HG03103 (cell line): Measurements from ENCODE around the gene UBE2G1.
"Not testable (repeated sequence)": the region's sequence is repeated elsewhere in the genome, so short reads cannot be mapped to it uniquely, and the experiment has no call there.

ENCODE experiments used
- ATAC-seq: cut with Tn5 transposase; IDR thresholded peaks from one replicate; pipeline ENCODE4 v1.9.1; 2021; ENCODE audit warnings: low read depth; ENCODE audit not compliant: unreplicated experiment

Gene UBE2G1

DNA sequence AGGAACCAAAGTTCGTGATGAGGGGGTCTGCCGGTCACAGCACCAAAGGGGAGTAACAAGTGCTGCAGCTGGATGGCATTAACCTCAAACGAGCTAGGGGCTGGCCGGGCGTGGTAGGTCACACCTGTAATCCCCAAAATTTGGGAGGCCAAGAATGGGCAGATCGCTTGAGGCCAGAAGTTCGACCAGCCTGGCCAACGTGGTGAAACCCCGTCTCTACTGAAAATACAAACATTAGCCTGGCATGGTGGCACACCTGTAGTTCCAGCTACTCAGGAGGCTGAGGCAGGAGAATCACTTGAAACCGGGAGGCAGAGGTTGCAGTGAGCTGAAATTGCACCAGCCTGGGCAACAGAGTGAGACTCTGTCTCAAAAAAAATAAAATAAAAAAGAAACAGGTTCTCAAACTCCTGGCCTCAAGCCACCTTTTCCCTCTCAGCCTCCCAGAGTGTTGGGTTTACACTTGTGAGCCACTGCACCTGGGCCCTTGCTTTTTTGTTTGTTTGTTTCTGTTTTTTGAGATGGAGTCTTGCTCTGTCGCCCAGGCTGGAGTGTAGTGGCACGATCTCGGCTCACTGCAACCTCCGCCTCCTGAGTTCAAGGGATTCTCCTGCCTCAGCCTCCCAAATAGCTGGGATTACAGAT, 9.4 kb upstream of the UBE2G1 start:
- not testable (repeated sequence) for ATAC-seq

DNA sequence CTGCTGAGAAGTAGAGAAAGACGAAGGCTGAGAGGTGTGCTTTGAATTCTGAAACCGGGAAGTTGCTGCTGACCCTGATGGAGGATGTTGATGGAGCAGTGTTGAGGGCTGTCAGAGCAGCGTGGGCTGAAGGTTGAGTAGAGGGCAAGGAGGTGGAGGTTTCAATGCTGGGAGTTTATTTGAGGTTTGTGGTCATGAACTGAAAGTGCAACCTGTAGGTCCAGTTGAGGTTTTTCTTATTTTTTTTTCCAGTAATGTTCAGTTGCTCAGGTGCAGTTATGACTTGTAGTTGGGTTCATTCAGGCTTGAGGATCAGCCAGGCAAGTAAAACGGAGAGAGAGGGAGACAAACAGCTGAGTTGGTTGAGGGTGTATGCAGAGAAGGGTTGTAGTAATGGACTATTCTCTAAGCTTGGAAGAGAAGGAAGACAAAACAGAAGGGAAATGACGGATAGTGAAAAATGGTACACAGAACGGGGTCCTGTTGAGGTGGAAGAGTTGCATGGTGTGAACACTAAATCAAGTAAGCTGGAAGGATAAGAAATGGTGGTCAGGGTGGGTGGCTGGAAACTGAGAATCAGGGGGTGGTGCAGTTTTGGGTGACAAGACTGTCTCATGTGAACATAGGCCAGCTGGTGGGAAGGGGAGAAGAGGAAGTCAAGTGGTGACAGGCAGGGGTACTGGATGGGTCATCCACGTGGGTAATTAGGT, 8.7 kb upstream of the UBE2G1 start:
- ATAC-seq, result peak; percentile 64

DNA sequence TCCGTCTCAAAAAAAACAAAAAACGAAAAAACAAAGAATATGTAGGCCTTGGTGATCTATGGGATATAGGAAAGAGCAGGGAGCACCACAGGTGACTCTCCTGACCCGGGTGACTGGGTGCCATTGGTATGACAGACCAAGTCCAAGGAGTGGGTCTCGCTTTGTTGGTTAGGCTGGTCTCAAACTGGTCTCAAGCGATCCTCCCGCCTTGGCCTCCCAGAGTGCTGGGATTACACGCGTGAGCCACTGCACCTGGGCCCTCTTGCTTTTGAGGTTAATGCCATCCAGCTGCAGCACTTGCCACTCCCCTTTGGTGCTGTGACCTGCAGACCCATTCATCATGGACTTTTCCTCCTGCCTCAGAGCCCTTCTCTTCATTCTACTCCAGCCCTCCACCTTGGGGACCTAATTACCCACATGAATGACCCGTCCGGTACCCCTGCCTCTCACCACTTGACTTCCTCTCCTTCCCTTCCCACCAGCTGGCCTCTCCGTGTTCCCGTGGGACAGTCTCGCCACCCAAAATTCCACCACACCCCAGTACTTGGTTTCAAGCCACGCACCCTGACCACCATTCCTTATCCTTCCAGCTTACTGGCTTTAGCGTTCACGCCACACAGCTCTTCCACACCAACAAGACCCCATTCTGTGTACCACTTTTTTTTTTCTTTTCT, 3.2 kb upstream of the UBE2G1 start:
- no peak for ATAC-seq

DNA sequence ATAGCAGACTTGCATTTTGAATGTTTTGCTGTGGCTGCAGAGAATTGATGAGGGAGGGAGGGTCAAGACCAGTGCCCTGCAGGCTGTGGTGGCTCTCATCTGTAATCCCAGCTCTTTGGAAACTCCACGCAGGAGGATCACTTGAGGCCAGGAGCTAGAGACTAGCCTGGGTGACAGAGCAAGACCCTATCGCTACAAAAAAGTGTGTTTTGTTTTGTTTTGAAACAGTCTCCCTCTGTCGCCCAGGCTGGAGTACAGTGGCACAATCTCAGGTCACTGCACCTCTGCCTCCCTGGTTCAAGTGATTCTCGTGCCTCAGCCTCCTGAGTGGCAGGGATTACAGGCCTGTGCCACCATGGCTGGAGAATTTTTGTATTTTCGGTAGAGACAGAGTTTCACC, 1.9 kb upstream of the UBE2G1 start:
- no peak for ATAC-seq

DNA sequence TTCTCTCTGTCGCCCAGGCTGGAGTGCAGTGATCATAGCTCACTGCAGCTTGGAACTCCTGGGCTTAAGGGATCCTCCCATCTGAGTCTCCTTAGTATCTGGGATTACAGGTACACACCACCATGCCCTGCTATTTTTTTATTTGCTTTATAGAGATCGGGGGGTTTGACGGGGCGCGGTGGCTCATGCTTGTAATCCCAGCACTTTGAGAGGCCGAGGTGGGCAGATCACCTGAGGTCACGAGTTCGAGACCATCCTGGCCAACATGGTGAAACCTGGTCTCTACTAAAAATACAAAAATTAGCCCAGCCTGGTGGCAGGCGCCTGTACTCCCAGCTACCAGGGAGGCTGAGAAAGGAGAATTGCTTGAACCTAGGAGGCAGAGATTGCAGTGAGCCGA, 702 bp upstream of the UBE2G1 start:
- not testable (repeated sequence) for ATAC-seq

DNA sequence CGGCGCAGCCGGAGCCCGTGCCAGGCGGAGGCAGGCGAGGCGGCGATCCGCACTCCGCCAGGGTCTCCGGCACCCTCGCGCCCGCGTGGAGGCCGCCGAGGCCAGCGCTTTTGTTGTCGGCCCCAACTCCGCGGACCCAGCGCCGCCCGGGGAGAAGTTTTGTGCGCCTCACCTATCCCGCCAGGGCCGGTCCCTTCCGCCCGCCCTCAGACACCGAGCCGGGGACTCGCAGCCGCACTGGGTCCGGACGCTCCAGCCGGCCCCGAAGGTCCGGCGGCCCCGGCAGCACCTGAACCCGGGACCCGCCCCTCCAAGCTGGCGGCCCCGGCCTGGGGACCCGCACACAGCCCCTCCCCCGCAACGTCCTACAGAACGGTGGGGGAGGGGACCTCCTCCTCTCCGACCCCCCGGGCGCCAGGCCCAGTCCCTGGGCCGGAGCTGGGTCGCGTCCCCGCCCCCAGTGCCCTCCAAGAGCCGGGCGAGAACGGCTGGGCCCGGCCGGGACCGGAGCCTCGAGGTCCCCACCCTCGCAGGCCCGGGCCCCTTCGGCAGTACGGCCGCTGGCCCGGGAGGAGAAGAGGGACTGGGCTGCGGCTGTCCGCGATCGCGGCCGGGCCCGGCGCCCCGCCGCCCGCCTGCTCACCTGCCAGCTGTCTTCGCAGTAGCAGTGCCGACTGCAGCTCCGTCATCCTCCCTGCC, 698 bp downstream of the UBE2G1 start:
- peak; percentile 18 for ATAC-seq

DNA sequence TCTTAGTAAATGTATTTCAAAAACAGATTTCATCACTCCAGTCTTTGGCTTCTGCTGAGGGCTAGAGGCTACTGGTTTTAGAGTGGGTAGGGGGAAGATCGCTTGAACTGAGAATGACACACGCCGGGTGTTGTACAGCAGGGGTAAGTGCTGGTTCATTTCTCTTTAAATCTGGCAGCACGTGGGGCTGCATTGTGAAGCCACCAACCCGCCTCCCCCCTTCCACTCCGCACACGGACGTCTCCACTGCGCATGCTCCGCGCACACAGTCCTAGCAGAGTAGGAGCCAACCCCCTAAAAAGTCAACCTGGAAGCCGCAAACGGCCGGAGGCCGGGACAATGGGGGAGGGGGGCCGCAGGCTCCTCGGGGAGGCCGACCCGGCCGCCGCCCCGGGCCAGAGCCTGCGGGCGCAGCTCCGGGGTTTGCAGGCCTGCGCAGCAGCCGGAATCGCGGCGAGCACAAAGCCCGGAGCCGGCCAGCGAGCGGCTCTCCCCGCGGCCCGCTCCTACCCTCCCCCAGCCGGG, 1.3 kb downstream of the UBE2G1 start:
- ATAC-seq, result peak; percentile 49

DNA sequence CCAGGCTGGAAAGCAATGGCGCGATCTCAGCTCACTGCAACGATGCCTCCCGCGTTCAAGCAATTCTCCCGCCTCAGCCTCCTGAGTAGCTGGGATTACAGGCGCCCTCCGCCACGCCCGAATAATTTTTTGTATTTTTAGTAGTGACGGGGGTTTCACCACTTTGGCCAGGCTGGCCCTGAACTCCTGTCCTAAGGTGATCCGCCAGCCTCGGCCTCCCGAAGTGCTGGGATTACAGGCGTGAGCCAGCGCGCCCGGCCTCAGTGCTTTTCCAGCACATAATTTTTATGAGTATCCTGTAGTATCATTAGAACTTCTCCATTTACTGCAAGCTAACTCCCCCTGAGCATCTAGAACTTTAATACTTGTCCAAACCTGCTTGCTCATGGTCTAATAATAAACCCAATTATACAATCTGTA, 1.8 kb downstream of the UBE2G1 start:
- no peak for ATAC-seq

DNA sequence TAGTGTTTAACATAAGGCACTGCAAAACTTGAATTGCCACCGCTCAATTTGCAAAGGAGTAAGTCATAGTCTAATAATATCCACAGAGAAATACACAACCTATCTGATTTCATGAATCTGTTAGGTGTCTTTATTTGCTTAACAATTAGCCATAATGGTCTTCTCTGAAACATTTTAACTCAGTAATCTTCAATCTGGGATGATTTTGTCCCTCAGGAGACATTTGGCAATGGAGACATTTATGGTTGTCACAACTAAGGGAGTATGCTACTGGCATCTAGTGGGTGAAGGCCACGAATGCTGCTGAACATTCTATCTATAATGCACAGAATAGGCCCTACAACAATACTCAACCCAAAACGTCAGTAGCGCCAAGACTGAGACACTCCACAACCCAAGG, 4.3 kb downstream of the UBE2G1 start:
- no peak for ATAC-seq

DNA sequence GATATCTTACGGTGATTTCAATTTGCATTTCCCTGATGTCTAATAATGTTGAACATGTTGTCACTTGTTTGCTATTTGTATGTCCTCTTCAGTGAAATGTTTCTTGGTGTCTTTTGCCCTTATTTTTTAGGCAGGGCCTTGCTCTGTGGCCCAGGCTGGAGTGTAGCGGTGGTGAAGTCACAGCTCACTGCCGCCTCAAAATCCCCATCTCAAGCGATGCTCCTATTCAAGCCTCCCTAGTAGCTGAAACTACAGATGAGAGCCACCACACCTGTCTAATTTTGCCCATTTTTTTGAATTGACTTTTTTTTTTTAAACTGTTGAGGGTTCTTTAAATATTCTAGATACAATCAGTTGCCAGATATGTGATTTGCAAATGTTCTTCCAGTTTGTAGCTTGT, 8.3 kb downstream of the UBE2G1 start:
- no peak for ATAC-seq

DNA sequence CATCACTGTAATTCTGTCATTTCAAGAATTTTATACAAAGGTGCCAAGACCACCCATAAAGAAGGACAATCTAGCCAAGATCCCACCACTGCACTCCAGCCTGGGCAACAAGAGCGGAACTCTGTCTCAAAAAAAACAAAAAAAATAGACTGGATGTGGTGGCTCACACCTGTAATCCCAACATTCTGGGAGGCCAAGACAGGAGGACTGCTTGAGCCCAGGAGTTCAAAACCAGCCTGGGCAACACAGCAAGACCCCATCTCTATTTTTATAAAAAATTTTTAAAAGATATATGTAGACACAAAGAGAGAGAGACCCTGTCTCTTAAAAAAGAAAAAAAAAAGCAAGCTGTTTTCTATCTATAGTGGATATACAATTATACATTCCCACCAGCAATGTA, 8.8 kb downstream of the UBE2G1 start:
- no peak for ATAC-seq

DNA sequence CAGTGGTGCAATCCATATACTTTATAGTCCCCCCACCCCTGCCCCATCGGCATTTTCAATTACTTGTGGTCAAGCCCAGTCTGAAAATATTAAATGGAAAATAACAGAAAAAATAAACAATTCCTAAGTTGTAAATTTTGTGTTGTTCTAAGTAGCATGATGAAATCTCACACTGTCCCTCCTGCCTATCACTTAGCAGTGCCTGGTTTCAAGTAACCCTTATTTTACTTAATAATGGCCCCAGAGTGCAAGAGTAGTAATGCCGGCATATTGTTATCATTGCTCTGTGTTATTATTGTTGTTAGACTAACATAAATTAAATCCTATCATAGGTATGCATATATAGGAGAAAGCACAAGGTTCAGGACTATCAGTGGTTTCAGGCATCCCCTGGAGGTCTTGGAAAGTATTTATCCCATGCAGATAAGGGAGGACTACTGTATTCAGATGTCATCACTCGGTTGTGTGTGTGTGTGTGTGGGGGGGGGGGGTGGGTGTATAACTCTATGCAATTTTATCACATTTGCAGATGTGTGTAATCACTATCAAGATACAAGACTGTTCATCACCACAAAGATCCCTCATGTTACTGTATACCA, 9.3 kb downstream of the UBE2G1 start:
- no peak for ATAC-seq

DNA sequence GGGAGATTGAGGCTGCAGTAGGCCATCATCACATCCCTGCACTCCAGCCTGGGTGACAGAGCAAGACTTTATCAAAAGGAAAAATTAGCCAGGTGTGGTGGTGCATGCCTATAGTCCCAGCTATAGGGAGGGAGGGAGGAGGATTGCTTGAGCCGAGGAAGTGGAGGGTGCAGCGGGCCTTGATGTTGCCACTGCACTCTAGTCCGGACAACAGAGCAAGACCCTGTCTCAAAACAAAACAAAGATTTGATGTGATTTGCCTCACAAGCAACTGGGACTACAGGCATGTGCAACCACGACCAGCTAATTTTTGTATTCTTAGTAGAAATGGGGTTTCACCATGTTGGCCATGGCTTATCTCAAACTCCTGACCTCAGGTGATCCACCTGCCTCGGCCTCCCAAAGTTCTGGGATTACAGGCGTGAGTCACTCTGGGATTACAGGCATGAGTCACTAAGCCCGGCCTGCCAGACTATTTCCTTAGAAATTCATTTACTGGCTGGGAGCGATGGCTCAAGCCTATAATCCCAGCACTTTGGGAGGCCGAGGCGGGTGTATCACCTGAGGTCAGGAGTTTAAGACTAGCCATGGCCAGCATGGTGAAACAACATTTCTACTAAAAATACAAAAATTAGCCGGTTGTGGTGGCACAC, 11.5 kb downstream of the UBE2G1 start:
- no peak for ATAC-seq

DNA sequence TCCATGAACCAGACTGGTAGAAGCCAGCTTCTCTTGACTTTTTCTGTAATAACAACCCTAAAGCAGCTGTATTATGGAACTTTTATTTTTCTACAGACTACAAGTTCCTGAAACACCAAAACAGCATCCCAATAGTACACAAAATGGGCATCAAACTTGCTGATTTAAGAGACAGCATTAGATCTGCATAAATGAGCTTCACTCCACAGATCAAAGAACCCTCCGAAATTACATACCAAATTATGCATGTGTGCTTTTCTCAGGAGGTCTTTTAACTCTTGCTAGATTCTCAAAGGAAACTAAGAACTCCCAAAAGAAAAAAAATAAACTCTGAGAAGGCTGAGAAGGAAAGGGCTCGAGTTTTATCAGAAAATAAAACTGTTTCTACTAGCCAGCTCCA, 12.3 kb downstream of the UBE2G1 start:
- ATAC-seq, result no peak

DNA sequence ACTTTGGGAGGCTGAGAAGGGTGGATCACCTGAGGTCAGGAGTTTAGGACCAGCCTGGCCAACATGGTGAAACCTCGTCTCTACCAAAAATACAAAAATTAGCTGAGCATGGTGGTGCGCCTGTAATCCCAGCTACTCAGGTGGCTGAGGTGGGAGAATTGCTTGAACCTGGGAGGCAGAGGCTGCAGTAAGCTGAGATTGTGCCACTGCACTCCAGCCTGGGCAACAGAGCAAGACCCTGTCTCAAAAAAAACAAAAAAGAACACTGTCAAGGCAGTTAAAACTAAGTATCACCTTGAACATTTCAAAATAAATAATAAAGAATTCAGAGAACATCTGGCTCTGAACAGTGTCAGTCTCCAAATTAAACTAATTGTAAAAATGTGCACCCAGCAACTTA, 16.3 kb downstream of the UBE2G1 start:
- ATAC-seq, result not testable (repeated sequence)

DNA sequence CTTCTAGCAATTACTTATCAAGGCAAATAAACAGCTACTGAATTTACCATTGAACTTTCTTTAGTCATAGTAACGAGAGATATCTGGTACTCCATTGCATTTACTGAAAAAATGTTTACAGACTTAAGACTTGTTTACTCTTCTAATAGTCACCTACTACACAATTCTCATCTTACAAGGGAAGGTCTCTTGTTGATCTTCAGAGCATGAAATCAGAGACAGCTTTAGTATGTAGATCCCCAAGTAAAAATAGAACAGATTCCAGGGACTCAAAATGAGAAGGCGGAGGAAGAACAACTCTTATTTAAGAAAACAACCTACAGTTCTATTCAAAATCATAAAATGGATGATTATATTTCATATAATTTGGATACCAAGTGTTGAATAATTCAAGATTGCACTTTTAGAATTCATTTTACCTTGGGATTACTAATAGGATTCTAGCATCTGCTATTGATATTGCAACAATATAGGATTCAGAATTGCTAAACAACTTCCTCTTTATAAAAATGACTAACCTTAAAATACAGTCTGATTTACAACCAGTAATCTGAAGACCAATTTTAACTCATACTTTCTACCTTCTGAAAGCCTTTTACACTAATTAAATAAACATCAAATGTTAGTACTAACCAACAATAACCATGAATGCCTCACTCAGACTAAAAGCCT, 20.8 kb downstream of the UBE2G1 start:
- ATAC-seq, result no peak

DNA sequence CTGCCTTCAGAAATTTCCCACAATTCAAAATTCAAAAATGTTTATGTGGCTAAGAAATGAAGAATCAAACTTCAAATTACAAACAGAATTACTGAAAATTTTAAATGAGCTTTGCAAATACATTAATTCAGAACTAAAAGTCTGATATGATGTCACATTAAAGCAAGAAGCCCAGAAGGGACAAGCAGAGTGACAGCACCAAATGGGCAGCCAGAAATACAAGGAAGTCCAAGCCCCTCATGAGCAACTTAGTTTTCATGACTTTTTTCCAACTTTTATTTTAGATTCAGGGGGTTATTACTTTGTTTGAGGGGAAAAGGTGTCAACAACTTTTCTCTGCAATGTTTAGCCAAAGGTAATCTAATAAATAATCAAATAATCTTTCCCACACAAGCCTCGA, 21.5 kb downstream of the UBE2G1 start:
- ATAC-seq, result no peak

DNA sequence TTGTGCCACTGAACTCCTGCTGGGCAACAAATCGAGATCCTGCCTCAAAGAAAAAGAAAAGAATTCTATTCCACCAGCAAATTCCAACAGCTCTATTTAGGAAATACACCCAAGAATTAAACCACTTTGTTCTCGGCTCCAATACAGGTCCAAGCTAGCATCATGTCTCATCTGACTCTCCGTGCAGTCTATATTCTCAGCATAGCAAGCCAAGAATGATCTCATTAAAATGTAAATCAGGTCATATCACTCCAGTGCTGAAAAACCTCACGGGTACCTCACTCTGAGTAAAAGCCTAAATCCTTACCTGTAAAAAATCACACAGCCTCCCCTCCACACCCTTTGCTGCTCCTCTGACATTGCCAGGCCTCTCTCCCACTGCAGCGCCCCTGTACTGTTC, 23.9 kb downstream of the UBE2G1 start:
- ATAC-seq, result no peak

DNA sequence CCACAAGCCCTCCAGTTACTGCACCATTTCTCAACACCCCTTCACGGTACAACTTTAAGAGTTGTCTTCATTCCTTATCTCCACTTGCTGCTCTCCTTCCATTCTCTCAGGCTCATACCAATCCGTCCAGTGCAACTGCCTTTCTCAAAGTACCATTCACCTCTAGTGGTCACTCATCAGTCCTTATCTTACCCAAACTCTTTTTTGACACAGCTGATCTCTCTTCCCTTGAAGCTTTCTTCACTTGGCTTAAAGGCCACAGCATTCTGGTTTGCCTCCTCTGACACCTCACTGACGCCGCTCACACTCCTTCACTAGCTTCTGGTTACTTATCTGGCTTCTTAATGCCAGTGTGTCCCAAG, 24.9 kb downstream of the UBE2G1 start:
- no peak for ATAC-seq
